ENCODE results near the gene ATP4A.

DNA sequence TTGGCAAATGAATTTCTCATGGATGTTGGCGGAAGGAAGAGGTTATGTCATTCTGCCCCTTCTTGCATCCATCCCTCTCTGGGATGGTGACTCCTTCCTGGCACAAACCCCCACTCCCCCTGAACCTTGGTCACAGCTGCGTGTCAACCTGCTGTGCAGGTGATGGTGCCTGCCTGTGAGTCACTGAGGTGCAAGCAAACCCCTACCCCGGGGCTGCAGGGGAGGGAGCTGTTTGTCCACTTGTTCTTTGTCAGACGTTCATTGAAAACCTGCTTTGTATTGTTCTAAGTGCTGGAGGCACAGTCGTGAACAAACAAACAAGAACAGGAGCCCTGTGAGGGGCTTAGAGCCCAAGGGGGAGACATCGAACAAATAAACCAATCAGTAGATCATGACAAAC lies 32.2 kb downstream of the ATP4A start:
- no peak for TF ChIP-seq POLR2A (IDR thresholded peaks at IDR 0.05)
- TF ChIP-seq, protein P1, sequence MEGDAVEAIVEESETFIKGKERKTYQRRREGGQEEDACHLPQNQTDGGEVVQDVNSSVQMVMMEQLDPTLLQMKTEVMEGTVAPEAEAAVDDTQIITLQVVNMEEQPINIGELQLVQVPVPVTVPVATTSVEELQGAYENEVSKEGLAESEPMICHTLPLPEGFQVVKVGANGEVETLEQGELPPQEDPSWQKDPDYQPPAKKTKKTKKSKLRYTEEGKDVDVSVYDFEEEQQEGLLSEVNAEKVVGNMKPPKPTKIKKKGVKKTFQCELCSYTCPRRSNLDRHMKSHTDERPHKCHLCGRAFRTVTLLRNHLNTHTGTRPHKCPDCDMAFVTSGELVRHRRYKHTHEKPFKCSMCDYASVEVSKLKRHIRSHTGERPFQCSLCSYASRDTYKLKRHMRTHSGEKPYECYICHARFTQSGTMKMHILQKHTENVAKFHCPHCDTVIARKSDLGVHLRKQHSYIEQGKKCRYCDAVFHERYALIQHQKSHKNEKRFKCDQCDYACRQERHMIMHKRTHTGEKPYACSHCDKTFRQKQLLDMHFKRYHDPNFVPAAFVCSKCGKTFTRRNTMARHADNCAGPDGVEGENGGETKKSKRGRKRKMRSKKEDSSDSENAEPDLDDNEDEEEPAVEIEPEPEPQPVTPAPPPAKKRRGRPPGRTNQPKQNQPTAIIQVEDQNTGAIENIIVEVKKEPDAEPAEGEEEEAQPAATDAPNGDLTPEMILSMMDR (IDR thresholded peaks at IDR 0.05): no peak
